SU-DHL-6 (cell line): Measurements from ENCODE around the gene DLX4.

Experiments used
- H2AFZ ChIP-seq: fragments of 200-600 bp; sonication (generic); 2 replicates; pipeline ENCODE4 v1.6.1; 2014; ENCODE audit warnings: low read depth, mild to moderate bottlenecking, moderate library complexity, mixed read lengths, antibody characterized with exemption, low read length; ENCODE audit not compliant: severe bottlenecking
- H3F3A ChIP-seq: fragments of 200-600 bp; shearing (Covaris generic); 2 replicates; pipeline ENCODE4 v1.6.0; 2016; ENCODE audit warnings: antibody characterized with exemption, mild to moderate bottlenecking; ENCODE audit not compliant: insufficient read depth
- H3K27ac ChIP-seq: fragments of 200-600 bp; sonication (generic); 2 replicates; pipeline ENCODE4 v1.5.1; 2016; ENCODE audit warnings: low read depth, mild to moderate bottlenecking, low read length, moderate library complexity, mixed read lengths
- H3K27me3 ChIP-seq: fragments of 200-600 bp; sonication (generic), shearing (Covaris generic); 2 replicates; pipeline ENCODE4 v1.6.0; 2014; ENCODE audit warnings: mild to moderate bottlenecking, low read length
- H3K36me3 ChIP-seq: fragments of 200-600 bp; sonication (generic); 2 replicates; pipeline ENCODE4 v1.6.1; 2014; ENCODE audit warnings: mild to moderate bottlenecking, low read length, mixed read lengths
- H3K4me2 ChIP-seq: fragments of 300-600, 200-600 bp; shearing (Covaris generic), sonication (generic); 2 replicates; pipeline ENCODE4 v1.6.0; 2014; ENCODE audit warnings: low read length, low read depth, mild to moderate bottlenecking; ENCODE audit not compliant: poor library complexity, severe bottlenecking
- H3K4me3 ChIP-seq: fragments of 200-600 bp; sonication (generic); 2 replicates; pipeline ENCODE4 v1.5.1; 2014; ENCODE audit warnings: antibody characterized with exemption, low read length, mild to moderate bottlenecking, mixed read lengths; ENCODE audit not compliant: insufficient read depth, poor library complexity, severe bottlenecking
- H3K79me2 ChIP-seq: fragments of 200-600 bp; sonication (generic); 2 replicates; pipeline ENCODE4 v1.6.1; 2014; ENCODE audit warnings: mild to moderate bottlenecking, low read length, moderate library complexity; ENCODE audit not compliant: insufficient read depth
- H3K9ac ChIP-seq: fragments of 200-600 bp; sonication (generic); 2 replicates; pipeline ENCODE4 v1.7.0; 2014; ENCODE audit warnings: mild to moderate bottlenecking, low read length
- H3K9me2 ChIP-seq: fragments of 200-600 bp; sonication (generic); replicated peaks from 2 replicates; pipeline ENCODE4 v1.6.1; 2014; ENCODE audit warnings: low read length; ENCODE audit not compliant: insufficient read depth
- H3K9me3 ChIP-seq: fragments of 200-600 bp; sonication (generic); 2 replicates; pipeline ENCODE4 v1.6.1; 2014; ENCODE audit warnings: low read length, mixed read lengths; ENCODE audit not compliant: insufficient read depth
- H4K20me1 ChIP-seq: fragments of 200-600 bp; sonication (generic); 2 replicates; pipeline ENCODE4 v1.6.1; 2014; ENCODE audit warnings: low read depth, mild to moderate bottlenecking, antibody characterized with exemption, low read length, moderate library complexity, mixed read lengths
- CTCF ChIP-seq: fragments of 200-600 bp; sonication (generic); IDR thresholded peaks from one replicate; pipeline ENCODE4 v1.5.1; 2017; ENCODE audit warnings: antibody characterized with exemption, mild to moderate bottlenecking, low read length, moderate library complexity; ENCODE audit not compliant: insufficient read depth, poor library complexity, severe bottlenecking
- EZH2phosphoT487 ChIP-seq: fragments of 200-600 bp; sonication (generic), shearing (Covaris generic); conservative IDR thresholded peaks from 2 replicates; pipeline ENCODE4 v1.6.1; 2018; ENCODE audit warnings: mild to moderate bottlenecking, antibody characterized with exemption, low read length, moderate library complexity, mixed read lengths

DLX4 gene

GRCh38 chr17:49984776-49985175, 15.8 kb downstream of the DLX4 start:
- TF ChIP-seq CTCF (no peak), EZH2phosphoT487 (no peak)
- Histone ChIP-seq H2AFZ (no peak overlapping the region), H3K27me3 (no peaks in the 10 kb centered on the region), H3K4me2 (no peak overlapping the region), H3K36me3 (no peaks in the 10 kb centered on the region), H3K4me3 (no peak overlapping the region), H3K9me3 (no peaks in the 10 kb centered on the region), H4K20me1 (no peaks in the 10 kb centered on the region), H3K9ac (no peak overlapping the region), H3K79me2 (no peaks in the 10 kb centered on the region), H3F3A (no peaks in the 10 kb centered on the region), H3K27ac (no peak overlapping the region), H3K9me2 (no peaks in the 10 kb centered on the region)

- H4K20me1 ChIP-seq: no peaks in the 10 kb centered on the region
- no peaks in the 10 kb centered on the region for H3K27me3 ChIP-seq
- H3F3A ChIP-seq: no peaks in the 10 kb centered on the region
- no peaks in the 10 kb centered on the region for H3K36me3 ChIP-seq
- H3K4me3 ChIP-seq: no peak overlapping the region
- H3K79me2 ChIP-seq: no peaks in the 10 kb centered on the region
- H3K9me3 ChIP-seq: no peaks in the 10 kb centered on the region
- H3K9ac ChIP-seq: no peak overlapping the region
- no peak overlapping the region for H3K4me2 ChIP-seq
- no peaks in the 10 kb centered on the region for H3K9me2 ChIP-seq
- no peak overlapping the region for H3K27ac ChIP-seq
- TF ChIP-seq CTCF (no peak), EZH2phosphoT487 (no peak)
- H2AFZ ChIP-seq: no peak overlapping the region
These were observed 16.5 kb downstream of the DLX4 start for GRCh38 chr17:49985310-49985990.

GRCh38 chr17:49986396-49987289, 17.7 kb downstream of the DLX4 start:
- no peaks in the 10 kb centered on the region for H4K20me1 ChIP-seq
- no peak overlapping the region for H3K4me3 ChIP-seq
- H2AFZ ChIP-seq: no peak overlapping the region
- no peaks in the 10 kb centered on the region for H3K9me3 ChIP-seq
- H3K27ac ChIP-seq: no peak overlapping the region
- no peaks in the 10 kb centered on the region for H3K36me3 ChIP-seq
- TF ChIP-seq CTCF (no peak), EZH2phosphoT487 (no peak)
- no peaks in the 10 kb centered on the region for H3K9me2 ChIP-seq
- no peaks in the 10 kb centered on the region for H3F3A ChIP-seq
- H3K4me2 ChIP-seq: no peak overlapping the region
- no peaks in the 10 kb centered on the region for H3K27me3 ChIP-seq
- H3K9ac ChIP-seq: no peak overlapping the region
- H3K79me2 ChIP-seq: no peaks in the 10 kb centered on the region
